ENCODE results near the gene GFOD2.
A peak's percentile ranks its signal among the peaks of the same experiment; 100 is the strongest.
"Not testable (repeated sequence)": the region's sequence is repeated elsewhere in the genome, so short reads cannot be mapped to it uniquely, and the experiment has no call there.

Gene GFOD2

DNA sequence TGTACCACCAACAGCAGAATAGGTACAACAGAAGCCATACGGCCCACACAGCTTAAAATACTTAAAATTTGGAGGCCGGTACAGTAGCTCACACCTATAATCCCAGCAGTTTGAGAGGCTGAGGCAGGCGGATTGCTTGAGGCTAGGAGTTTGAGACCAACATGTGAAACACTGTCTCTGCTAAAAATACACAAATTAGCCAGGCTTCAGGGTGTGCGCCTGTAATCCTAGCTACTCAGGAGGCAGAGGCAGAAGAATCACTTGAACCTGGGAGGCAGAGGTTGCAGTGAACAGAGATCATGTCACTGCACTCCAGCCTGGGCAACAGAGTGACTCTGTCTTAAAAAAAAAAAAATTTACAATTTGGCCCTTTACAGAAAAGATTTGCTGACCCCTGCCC is 17.0 kb downstream of the GFOD2 start:
- DNase-seq (ENCODE audit: low spot score) = no peak

DNA sequence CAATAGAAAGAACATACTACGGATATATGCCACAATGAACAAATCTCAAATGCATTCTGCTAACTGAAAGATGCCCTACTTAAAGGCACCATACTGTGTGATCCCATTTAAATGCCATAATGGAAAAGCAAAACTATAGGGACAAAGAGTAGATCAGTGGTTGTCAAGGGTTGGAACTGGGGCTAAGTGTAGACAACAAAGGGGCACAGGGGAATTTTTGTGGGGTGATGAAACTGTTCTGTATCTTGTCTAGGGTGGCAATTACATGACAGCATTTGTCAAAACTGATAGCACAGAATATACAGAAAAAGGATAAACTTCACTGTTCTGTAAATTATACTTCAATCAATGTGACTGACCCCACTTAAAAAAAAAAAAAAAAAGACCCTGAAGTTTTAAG is 17.7 kb downstream of the GFOD2 start:
- DNase-seq (ENCODE audit: low spot score) = no peak

DNA sequence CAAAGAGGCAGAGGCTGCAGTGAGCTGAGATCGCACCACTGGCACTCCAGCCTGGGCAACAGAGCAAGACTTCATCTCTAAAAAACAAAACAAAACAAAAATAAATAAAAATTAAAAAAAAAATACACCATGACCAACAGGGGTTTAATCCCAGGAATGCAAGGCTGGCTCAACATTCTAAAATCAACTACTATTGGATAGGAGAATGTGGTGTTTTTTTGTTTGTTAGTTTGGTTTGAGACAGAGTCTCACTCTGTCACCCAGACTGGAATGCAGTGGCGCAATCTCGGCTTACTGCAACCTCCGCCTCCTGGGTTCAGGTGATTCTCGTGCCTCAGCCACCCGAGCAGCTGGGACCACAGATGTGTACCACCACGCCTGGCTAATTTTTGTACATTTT is 19.9 kb downstream of the GFOD2 start:
- no peak for DNase-seq (ENCODE audit: low spot score)

DNA sequence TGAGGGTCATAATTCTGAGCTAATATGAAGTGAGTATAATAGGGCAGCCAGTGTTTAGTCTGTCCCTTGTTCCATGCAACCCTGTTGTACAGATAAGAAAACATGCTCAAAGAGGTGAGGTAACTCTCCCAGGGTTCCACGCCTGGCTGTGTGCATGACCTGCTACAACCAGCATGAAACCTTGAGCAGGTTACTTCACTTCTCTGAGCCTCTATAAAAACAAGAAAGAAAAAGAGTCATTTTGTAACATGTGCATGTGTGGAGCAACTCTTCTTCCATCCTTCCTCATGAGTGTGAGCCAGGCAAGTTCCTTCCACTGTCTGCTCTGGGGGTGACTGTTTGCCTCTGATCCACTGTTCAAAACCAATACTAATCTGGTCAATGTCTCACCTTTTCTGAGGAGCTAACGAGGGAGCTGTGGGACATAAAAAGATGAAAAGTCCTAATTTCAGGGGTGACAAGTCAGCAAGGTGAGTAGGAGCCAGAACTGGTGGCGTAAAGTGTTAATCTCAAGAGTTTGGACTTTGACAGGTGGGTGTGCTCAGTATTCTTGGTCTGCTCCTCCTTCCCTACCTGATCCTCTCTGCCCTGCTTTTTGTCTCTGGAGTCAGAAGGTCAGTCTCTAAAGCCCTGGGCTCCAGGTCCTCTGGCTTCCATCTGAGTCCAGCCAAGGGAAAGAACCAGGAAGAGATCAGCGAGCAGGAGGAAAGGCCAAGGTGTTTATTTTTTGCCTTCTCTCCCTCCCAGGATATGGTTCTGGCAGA is 21.5 kb downstream of the GFOD2 start:
- DNase-seq (ENCODE audit: low spot score) = no peak

DNA sequence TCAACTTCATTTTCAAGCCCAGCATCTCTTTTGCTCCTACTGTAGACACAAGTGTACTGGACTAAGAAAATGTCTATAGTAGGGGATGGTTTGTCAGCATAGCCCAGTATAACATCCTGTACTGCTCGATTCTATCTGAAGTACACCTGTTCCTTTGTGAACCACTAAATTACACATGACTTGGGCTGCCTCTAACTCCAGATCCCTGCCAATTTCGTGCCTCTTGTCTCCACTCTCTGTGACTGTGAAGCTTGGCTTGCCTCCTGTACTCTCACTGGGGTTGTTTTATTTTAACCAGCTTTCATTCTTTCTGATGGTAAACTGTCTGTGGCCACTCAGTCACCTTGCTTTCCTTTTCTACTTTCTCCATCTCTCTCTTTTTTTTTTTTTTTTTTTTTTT is 24.5 kb downstream of the GFOD2 start:
- DNase-seq (ENCODE audit: low spot score) = no peak

DNA sequence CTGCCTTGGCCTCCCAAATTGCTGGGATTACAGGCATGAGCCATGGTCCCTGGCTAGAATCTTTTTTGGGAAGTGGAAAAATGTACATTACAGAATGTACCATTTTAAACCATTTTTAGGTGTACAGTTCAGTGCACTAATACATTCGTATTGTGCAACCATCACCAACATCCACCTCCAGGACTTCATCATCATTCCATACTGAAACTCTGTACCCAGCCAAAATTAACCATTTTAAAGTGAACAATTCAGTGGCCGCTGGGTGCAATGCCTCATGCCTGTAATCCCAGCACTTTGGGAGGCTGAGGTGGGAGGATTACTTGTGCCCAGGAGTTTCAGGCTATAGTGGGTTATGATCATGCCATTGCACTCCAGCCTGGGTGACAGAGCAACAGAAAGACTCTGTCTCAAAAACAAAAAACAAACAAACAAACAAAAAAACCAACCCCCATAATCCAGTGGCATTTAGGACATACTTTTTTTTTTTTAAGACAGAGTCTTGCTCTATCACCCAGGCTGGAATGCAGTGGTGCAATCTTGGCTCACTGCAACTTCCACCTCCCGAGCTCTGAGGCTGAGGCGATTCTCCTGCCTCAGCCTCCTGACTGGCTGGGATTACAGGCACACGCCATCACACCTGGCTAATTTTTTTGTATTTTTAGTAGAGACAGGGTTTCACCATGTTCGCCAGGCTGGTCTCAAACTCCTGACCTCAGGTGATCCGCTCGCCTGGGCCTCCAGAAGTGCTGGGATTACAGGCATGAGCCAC is 25.4 kb downstream of the GFOD2 start:
- DNase-seq (ENCODE audit: low spot score) = not testable (repeated sequence)

DNA sequence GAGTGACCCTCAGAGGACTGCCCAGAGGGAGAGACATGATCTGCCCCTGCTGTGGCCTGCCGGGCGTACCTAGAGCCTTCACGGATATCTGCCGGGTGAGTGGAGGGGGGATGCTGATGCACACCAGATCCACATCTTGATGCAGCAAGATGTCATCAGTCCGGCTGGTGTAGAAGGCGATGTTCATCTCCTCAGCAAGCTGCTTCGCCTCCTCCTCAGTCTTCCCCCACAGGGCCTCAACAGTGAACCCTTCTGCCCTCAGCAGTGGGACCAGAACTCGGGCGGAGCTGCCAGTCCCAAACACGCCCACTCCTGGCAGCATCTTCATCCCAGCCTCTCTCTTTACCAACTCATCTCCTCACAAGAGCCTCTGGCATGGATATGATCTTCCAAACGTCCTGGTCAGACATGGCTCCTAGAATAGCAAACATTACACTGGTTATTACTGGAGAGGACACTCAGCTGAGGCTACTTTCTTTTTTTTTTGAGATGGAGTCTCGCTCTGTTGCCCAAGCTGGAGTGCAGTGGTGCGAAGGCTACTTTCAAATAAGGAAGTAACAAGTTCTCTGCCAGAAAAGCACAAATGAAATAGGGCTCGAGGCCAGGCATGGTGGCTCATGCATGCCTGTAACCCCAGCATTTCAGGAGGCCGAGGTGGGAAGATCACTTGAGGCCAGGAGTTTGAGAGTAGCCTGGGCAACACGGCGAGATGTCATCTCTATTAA is 33.6 kb downstream of the GFOD2 start:
- no peak for DNase-seq (ENCODE audit: low spot score)

DNA sequence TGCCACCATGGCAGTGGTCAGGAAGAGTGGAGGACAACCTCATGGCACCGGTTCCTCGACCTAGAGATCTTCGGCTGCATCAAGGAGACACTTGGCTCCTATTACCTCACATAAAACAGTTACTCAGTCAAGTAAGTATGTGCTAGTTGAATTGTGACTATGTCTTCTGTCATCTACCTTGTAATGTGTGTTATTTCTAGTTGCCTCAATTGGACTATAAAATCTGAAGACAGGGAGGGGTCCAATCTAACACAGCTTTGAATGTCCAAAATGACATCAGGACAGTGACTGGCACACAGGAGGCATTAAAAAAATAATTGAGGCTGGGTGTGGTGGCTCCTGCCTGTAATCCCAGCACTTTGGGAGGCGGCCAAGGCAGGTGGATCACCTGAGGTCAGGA is 35.3 kb downstream of the GFOD2 start:
- no peak for DNase-seq (ENCODE audit: low spot score)

DNA sequence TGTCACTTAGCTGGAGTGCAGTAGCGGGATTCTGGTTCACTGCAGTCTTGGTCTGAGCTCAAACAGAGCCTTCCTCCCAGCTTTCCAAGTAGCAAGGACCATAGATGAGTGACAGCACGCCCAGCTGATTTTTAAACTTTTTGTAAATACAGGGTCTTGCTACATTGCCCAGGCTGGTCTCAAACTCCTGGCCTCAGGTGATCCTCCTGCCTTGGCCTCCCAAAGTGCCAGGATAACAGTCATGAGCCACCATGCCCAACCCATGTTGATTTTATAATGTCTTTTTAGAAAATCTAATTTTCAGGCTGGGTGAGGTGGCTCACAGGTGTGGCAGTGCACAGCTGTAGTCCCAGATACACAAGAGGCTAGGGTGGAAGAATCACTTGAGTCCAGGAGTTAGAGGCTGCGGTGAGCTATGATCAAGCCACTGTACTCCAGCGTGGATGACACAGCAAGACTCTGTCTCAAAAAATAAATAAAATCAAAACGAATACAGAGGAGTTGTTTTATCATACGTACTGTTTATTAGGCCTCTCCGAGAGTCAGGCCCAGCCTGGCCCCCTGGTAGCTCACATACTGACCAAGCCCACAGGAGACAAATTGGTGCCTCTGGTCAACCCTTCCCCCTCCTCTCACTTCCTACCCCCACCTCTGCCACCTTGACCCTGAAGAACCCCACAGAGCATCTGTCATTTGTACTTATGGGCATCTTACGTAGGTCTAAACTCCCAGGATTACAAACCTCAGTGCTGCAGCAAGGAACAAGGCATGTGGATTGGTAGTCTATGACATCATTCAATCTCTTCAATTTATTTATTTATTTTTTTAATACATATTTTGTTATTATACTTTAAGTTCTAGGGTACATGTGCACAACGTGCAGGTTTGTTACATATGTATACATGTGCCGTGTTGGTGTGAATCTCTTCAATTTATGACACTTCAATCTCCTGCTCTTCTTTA is 38.9 kb downstream of the GFOD2 start:
- DNase-seq (ENCODE audit: low spot score) = no peak

DNA sequence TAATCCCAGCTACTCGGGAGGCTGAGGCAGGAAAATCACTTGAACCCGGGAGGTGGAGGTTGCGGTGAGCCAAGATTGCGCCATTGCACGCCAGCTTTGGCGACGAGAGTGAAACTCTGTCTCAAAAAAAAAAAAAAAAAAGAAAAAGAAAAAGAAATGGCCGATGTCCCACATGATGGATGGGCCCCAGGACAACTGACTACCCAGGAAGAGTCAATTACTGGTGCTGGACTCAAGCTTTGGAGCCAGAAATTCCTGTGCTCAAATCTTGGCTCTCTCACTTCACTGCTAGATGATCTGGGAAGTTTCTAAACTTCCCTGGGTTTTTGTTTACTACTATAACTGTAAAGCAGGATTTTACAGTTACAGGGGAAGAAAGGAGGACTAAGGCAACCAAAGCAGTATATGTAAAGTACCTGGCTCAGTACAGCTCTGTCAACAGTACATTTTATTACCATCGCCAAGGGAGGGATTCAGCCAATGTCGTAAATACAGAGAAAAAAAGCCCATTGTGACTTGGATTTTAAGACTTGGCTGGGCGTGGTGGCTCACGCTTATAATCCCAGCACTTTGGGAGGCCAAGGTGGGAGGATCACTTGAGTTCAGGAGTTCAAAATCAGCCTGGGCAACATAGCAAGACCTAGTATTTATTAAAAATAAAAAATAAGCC is 40.6 kb downstream of the GFOD2 start:
- no peak for DNase-seq (ENCODE audit: low spot score)

DNA sequence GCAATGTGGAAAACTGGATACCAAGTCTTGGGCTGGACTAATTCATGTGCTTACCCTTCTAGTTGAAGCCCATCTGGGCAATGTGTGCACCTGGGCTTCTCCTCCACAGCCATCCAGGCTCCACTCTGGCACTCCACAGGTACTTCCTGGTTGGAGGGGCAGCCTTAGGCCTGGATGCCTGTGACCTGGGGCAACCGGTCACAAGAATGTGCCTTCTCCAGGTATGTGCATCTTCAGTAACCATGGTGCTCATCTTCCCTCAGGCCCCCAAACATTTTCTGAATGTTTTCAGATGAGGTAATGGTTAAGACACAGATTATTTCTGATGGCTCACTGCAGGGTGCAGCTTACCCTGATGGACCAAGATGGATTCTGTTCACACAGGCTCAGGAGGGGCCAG is 41.4 kb downstream of the GFOD2 start:
- no peak for DNase-seq (ENCODE audit: low spot score)

DNA sequence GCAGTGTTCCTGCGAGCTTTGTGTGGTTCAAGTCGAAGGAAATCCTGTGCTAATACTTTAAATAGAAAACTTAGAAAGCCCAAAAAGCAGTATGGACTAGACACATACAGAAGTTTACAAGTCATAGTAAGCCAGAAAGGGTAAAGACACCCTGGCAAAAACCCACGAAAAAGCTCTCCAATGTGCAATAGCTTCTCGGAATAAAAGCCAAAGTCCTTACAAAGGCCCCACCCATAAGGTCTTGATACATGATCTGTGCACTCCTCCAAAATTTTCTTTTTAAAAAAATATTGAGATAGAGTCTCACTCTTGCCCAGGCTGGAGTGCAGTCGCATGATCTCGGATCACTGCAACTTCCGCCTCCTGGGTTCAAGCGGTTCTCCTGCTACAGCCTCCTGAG is 42.2 kb downstream of the GFOD2 start:
- DNase-seq (ENCODE audit: low spot score) = no peak

DNA sequence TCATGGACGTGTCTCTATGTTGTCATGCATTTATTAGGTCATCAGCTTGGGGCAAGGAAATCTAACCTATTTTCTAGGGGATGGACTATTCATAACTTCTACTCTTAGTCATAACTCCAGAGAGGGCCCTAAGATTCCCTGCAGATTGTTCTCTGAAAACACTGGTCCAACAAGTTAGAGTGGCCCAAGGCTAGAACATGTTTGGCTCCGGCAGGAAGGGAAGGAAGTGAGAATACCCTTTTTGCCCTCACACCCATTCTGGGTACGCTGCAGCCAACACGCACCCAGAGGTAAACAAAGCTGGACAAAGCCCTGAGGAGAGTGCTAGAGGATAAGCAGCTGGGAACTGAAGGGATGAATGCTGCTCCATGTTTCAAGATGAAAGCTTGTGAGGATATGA is 42.6 kb downstream of the GFOD2 start:
- no peak for DNase-seq (ENCODE audit: low spot score)

DNA sequence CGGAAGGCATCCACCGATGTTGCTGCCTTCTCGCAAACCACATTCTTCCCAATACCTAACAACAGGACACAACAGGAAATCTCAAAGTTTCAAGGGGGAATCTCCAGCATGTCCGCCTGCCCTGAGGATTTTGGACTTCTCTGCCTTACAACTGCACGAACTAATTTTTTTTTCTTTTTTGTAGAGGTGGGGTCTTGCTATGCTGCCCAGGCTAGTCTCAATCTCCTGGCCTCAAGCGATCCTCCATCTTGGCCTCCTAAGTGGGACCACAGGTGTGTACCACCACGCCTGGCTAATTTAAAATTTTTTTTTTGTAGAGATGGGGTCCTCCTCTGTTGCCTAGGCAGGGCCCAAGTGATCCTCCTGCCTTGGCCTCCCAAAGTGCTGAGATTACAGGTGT is 43.1 kb downstream of the GFOD2 start:
- no peak for DNase-seq (ENCODE audit: low spot score)

DNA sequence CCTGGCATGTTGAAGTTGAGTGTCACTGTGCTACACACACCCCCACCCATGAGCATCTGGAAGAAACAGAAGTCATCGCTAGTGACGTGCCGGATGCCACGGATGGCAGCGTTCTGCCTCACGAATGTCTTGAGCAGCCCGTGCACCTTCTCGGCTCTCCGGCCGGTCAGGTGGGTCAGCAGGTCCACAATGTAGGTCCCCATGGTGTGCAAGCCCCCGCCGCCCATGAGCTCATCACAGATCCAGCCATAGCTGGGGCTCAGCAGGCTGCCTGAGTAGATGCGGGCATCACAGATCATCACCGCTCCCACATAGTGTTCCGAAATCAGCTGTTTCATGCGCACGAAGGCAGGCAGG is 43.6 kb downstream of the GFOD2 start:
- no peak for DNase-seq (ENCODE audit: low spot score)

DNA sequence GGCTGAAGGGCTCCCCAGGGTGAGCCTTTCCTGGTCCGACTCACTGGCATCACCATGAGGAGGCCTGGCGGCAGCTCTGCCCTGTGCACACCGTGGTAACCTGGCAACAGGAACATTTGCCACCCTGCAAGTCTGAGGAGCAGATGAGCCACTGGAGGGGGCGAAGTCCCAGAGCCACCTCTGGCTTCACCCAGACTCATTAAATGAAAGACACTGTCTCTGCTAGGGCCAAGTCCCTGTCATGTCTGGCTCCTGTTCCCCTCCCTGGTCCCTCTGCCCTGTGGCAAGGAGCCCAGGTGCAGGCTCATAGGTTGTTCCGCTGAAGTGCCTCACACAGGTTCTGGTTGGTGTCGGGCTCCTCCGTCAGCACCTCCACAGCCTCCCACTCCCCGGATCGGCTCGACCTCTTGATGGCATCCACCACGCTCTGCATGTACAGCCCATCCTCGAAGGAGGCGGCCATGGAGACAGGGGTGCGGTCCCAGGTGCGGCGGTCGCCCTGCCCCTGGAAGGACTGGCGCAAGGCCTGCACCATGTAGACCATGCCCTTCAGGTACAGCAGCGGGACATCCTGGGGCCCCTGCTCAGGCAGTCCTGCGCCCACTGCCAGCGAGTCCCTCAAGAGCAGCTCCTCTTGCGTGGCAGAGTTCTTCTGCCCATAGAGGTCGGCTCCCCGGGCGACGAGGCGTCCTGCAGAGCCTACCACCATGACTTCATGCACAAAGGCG is 44.1 kb downstream of the GFOD2 start:
- no peak for DNase-seq (ENCODE audit: low spot score)

DNA sequence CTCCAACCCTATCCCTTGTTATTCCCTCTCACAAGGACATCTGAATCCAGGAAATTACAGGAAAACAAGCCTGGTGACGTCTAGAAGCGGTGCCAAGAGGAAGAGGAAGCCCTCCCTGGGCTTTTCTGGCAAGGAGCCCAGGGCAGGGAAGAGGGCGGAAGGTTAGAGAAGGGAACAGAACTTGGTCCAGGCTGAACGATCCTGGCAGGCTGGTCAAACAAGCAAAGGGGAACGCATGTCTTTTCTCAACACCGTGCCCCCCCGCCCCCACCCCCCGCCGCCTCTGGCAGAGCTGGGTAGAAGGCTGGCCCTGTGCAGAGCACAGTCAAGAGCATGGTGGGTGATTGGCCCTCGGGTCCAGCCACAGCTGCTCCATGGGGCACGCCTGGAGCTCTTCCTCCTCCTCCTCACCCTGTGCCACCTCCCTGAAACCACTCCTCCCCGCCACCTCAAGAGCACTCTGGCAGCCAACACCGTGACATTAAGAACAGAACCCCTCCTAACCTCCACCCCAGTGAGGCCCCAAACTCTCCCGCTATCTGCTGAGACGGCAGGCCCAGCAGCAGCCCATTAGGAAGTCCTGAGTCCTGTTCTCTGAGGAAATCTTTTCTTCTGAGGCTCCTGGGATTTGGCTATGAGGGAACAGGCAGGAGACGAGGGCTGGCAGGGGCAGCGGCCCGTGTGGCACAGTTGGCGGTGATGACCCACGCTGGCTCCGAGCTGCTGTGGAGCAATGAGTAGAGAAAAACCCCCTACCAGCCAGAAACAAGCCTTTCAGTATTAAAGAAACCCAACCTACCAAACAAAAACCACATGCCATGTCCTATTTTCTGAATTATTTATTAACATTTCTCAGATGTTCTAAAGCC is 45.2 kb downstream of the GFOD2 start:
- DNase-seq (ENCODE audit: low spot score) = peak; percentile 51

DNA sequence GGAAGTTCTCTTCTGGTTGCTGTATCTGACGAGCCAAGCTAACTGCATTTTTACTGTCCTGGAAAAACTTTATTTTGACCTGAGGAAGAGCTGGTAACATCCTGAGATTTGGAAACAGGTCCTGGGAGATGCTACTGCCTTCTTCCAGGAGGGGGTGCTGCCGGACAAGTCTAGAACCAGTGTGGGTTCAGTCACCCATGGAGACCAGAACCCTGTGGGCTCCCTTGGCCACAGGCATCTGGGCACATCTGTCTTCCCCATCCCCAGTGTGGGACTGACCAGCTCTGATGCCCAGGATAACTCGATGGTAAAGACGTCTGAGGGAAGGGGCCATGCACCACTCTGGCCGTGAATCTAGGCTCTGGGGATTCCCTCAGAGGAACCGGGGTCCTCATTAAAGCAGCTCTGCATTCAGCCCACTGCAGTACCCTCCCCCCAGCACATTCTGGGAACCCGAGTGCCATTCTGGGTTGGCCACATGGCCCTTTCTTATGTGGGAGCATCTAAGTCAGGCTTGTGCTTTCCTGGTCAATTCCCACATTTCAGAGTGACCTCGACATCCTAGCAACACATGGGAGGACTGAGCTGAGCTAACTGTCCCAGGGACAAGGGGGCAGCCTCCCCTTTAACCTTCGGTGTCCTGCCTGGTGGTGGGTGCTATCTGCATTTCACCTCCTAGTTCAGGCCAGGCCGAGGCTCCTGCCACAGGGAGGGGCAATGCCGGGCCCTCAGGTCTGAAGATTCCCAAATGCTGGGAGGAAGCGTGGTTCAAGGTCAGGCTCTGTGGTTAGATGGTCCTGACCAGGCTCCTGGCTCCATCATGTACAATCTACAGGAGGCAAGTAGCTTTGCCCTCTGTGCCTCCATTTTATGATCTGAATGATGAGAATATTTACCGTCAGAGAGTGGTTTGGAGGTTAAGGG is 46.1 kb downstream of the GFOD2 start:
- peak; percentile 81 for DNase-seq (ENCODE audit: low spot score)

DNA sequence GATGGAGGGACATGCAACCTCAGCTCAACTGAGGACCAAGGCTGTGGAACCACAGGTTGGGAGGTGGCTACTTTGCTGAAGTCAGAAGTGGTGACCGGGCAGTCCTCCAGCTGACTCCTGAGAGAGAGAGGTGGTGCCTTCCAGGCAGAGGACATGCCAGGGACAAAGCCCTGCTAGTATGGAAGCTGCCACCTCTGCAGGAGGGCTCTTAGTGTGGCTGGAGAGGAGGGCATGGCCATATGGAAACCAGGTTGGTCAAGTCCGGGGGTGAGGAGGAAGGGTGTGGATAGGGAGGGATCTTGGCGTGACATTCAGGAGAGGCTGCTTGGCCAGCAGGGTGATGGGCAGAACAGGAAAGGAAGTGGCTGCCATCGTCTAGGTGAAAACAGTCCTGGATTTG is 46.8 kb downstream of the GFOD2 start:
- DNase-seq (ENCODE audit: low spot score) = no peak
